SHP77 treated with DMSO at 0.1 percent for 48 hours (cell line): ENCODE results near the gene KLHL30.
A peak's percentile ranks its signal among the peaks of the same experiment; 100 is the strongest.
"Not testable (repeated sequence)": the region's sequence is repeated elsewhere in the genome, so short reads cannot be mapped to it uniquely, and the experiment has no call there.

Experiments
- DNase-seq: peaks from one replicate; lab custom pipeline; 2025; lab: John Stamatoyannopoulos, UW

Gene KLHL30

DNA sequence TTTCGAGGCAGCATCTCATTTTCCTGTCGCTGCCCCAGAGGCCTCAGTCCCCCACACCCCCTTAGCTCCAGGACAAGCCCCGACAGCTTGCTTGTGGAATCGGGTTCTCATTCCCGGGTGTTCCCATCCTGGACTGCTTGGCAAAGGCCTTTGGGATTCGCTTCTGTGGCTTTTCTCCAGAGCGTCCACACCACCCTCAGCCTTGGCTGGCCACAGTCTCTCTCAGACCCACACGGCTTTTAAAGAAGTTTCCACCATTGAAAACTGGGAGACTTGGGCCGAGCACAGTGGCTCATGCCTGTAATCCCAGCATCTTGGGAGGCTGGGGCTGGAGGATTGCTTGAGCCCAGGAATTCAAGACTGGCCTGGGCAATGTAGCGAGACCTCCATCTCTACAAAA is 35.6 kb upstream of the KLHL30 start:
- DNase-seq = no peak

DNA sequence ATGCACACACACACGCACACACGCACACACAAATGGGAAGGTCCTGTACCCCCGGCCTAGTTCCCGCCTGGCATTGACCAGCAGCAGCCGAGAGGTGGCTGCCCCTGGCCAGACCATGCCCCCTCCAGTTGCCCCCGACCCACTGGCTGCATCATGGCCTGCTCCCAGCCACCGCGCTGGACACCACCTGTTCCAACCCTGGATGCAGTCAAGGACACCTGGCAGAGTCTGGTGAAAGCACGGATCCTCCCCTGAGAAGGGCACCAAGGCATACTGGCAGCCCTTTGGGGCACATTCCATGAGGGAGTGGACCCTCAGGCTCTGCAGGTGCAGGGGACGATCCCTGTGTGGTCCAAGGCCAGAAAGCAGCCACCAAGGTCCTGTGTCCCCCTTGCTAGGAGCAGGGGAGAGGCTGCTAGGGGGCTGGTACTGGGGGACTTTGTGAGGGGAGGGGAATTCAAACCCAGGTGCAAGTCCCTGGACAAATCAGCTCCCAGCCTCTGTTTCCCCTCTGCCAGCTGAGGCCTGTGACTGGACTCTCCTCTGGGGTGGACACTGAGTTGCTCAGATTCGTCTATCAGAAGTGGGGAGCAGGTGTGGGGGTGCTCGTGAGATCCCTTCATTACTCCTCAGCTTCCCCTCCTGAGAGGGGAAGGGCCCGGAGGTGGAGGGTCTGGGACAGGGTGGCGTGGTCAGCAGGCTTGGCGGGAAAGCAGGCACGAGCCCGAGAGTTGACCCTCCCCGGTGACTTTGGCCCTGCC is 34.8 kb upstream of the KLHL30 start:
- no peak for DNase-seq

DNA sequence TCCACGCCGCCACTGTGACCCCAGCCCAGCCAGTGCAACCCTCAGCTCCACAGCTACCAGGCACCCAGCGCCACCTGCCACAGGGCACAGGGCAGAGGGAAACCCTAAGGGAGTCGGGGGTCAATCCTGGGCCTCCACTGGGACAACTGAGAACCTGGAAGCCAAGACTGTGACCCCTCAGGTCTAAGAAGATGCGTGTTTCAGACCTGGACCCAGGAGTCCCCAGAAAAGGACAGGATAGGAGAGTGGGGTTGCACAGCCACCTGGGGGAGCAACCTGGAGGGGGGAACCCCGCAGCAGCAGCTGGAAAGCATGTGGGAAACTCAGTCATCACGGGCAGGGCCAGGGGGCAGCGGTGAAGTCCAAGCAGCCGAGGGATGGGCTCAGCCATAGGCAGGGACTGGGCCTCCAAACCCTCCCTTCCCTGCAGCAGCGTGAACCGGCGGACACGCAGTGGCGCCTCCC is 34.2 kb upstream of the KLHL30 start:
- DNase-seq = no peak

DNA sequence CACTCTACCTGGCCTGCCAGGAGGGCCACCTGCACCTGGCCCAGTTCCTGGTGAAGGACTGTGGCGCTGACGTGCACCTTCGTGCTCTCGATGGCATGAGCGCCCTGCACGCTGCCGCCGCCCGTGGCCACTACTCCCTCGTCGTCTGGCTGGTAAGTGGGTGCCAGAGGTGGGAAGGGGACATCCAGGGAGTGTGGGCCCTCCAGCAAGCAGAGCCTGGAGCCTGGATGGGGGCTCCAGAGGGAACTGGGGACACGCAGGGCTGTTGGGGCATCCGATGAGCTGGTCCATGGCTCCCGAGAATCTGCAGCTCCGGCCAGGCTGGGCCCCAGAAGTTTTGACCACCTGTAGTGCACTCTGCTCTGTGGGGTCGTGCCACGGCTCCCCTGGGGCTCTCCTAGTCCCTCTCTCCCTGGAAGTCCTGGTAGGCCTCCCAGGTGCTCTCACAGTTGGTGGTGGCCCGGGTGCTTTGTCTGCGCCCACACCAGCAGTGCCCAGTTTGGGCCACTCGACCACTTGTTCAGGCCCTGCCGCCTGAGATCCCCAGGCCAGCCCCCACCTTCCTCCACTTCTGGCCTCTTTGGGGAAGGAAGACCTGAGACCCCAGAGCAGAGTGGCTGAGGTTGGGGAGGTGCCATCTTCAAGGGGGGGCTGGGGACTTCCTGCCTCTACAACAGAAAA is 33.6 kb upstream of the KLHL30 start:
- no peak for DNase-seq

DNA sequence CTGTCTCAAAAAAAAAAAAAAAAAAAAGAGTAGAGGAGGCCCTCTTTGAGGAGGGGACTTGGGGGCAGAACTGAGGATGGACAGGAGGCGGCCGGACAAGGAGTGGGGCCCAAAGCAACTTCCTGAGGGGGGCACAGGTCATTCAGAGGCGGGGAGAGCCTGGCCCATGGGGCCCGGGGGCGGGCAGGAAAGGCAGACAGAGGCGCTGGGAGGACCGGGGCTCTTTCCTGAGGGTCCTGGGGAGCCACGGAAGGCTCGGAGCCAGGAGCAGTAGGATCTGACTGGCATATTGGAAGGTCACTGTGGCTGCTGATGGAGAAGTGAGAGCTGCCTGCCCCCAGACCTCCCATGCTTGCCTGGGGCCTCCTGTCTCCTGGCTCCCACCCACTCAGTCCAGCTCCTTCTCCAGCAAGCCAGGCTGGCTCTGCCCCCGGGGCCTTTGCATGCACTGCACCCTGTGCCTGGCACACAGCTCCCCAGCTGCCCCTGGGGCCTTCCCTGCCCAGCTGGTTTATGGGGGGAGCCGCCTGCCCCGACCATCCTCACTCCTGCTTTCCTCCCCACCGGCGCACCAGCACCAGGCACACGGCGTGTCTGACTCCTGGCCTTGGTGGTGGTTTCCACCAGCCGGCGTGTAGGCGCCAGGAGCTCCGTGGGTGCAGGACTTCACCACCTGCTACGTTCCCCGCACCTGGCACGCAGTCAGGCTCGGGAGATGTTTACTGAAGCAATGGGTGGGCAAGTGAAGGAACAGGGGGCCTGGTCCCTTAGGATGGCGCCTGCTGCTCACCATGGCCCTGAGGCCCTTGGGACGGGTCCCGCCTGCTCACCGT is 32.7 kb upstream of the KLHL30 start:
- no peak for DNase-seq

DNA sequence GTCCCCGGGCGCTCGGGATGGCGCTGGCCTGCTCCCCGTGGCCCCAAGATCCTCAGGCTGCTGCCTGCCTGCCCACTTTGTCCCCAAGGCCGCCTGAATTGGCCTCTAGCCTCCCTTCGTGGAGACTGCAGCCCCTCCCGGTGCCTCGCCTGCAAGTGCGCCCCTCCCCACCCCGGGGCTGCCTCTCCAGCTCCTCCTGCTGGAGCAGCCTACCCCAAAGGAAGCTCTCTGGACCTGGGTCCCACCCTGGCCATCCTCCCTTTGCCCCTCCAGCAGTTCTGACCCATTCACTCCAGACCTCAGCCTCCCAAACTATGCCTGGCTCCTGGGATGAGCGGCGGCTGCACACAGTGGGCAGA is 32.1 kb upstream of the KLHL30 start:
- no peak for DNase-seq

DNA sequence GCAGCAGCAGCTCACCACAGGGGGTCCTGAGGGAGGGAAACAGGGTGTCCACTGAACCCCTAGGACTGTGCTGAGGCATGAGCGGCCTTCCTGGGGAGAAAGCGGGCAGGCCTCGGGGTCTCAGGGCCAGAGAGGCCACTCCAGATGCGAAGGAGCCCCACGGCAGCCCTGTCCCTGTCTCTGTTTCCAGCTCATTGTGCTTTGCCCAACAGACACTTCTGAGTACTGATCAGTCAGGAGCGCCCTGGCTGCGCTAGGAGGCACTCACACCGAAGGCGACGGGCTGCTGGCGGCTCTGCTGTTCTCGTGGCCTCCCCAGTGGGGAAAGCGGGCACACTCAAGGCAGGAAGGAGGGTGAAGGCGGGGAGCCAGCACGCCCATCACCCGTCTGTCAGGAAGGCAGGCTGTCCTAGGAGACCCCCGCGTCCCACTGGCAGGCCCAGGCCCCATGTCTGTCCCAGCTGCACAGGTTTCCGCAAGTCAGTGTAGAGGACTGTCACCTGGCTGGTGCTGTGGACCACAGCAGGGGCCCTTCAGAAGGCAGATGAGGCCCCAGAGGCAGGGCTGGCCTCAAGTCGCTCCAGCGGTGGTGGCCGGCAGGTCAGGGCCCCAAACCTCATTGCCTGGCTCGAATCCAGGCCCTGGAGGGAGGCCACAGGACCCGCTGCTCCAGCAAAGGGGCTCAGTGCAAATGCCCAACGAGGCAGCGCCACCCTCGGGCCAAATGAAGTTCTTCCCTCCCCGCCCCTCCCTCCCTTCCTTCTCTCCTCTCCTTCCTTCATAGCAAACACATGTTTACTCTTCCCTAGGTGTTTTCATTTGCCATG is 31.6 kb upstream of the KLHL30 start:
- peak; percentile 26 for DNase-seq

DNA sequence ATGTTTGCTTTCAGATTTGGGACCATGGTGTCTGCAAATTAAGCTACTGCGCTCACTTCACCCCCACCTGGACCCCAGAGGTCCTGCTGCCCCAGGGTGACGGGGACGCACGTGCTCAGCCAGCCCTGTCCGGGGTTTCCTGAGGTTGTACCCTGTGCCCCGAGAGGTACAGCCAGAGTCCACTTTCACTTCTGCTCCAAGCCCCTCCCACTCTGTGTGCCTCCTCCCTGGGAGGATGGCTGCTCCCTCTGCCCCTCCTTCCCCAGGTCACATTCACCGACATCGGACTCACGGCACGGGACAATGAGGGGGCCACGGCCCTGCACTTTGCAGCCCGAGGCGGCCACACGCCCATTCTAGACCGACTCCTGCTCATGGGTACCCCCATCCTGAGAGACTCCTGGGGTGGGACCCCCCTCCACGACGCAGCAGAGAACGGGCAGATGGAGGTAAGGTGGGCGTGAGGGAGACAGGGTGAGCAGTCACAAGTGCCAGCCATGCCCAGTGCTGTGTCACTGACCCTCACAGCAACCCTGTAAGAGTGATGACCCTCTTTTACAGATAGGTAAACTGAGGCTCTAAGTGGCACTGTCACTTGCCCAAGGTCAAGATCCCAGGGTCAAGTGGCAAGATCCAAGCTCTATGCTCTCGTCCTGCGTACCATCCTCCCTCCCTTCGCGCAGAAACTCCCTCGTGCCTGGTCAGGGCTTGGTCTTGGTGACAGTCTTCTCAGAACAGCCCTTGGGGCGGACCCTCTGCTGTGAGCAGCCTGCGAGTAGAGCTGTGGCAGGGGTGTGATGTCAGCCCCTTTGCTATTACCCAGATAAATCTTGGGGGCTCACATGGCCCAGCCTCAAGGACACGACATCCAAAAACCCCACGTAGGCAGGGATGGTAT is 30.7 kb upstream of the KLHL30 start:
- DNase-seq = no peak

DNA sequence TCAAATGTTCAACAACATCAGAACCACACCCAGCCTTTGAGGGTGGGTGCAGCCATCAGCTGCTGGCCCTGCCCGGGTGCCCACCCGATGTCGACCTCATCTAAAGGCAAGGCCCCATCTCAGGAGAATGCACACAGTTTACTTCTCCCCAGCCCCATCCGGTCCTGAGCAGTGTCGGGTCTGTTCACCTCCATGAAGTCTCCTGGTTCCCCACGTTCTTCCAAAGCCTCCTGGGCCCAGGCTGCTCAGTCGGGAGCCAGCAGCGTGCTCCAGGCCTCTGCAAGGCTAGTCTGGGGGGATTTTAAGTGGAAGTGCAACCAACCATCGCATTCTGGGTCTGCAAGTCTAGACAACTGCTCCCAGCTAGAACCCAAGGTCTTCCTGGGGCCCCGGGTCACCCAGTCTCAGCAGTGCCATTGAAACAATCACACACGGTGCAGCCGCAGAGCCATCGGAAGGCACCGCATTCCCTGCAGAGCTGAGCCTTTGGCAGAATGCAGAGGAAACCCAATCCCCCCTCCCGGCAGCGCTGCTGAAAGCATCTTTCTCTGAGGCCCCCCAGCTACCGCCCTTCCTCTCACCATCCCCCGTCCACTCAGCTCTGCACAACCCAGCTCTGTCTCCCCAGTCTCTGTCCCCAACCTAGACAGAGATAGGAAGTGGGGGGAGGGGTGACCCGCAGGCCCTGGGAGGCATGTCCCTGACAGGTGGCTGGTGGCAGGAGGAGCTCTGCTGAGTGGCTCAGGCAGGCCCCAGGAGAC is 29.9 kb upstream of the KLHL30 start:
- no peak for DNase-seq

DNA sequence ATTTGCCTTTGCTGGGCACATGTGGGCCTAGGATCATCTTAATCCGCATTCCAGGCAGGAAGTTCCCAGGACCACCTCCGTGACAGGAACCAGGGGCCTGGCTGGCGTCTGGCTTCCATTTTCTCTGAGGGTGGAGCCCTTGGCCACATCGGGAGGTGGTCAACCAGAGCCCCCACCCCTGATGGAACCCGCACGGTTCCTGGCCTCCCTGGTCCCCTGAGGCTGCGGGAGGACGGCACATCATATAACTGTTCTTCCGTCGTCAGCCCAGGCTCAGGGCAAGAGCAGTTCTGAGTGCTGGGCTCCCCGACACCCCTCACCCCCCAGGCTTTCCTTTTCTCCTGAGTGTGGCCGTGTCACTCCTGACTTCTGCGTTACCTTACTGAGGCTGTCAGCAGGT is 24.9 kb upstream of the KLHL30 start:
- no peak for DNase-seq

DNA sequence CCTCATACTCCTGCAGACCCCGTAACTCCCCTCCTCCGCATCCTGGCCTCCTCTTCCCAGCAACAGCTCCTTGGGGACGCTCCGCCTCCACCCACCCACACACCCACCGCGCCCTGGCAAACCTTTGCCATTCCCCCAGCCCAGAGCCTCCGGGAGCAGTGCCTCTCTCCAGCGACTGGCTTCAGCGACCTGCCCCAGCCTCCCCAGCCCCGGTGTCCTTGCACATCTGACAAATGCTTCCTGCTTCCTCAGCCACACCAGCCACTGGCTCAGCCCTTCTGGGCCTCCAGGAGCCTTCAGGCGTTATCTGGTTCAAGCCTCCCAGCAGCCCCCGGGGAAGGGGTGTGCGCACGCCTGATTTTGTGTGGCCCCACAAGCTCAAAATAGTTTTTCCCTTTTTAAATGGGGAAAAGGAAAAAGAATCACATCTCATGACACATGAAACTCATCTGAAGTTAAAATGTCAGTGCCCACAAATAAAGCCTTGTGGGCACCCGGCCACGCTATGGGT is 24.1 kb upstream of the KLHL30 start:
- DNase-seq = no peak

DNA sequence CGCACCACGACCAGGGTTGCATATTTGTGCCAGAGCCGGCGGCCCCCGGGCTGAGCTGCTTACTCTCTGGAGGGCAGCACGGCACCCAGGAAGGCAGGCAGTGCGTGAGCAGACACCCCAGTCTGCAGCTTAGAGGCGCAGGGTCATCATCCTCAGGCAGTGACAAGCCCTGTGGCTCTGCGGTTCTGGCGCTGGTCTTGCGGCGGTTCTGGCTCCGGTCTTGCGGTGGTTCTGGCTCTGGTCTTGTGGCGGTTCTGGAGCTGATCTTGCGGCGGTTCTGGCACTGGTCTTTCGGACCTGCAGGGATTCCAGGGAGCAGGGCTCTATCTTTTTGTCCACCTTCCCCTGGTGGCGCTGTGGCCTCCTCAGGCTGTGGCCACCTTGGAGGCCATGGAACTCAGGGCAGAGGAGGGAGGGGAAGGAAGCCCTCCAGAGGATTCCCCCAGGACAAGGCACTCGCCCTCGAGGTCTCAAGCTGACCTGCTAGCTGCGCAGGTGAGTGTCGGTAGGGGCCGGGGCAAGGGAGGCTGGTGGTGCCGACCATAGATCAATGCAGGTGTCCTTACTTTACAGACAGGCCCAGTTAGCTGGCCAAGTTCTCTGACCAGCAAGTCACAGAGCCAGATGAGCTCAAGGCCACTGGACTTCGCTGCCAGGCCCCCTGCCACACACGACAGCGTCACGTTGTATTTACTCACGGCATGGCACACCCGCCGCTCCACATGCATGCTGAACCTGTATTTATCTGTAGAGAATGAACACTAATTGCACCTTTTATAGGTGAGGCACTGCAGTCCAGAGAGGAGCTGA is 23.4 kb upstream of the KLHL30 start:
- no peak for DNase-seq

DNA sequence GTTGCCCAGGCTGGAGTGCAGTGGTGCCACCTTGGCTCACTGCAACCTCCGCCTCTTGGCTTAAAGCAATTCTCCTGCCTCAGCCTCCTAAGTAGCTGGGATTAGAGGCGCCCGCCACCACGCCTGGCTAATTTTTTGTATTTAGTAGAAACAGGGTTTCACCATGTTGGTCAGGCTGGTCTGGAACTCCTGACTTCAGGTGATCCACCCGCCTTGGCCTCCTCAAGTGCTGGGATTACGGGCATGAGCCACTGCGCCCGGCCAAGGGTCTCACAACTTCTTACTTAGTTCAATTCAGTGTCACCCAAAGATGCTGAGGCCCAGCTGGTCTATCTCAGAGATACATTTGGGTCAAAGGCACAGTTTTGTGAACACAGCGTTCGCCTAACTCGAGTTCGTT is 22.8 kb upstream of the KLHL30 start:
- not testable (repeated sequence) for DNase-seq

DNA sequence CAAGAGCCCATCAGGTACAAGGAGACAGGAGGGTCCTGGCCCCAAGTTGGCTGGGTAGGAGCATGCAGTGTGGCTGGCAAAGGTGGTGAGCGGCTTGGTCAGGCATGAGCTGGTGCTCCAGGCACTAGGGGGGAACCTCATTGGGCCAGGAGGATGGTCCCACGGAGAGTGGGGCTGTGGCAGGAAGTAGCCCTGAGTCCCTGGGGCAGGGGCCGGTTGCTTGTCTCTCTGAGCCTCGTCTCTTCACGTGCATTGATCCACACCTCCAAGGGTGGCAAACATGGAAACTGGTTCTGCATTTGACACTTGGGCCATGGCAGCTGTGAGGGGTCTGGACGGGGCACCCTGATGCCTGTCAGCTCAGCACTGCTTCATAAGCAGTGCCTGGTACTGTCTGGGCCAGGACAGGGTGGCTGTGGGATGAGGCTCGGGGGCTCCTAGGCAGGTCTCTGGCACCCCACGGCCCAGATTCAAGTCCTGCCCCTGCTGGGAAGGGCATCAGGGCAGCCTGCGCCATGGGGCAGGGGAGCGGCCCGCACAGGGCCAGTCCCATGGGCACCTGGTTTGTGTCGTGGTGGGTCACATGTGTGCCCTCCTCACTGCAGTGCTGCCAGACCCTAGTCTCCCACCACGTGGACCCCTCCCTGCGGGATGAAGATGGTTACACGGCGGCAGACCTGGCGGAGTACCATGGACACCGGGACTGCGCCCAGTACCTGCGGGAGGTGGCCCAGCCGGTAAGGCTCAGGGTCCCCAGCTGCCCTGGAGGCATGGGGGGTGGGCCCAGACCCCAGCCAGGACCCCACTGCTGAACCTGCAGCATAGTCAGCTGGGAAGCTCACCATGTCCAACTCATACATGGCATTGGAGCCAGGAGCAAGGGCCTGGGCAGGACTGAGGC is 21.9 kb upstream of the KLHL30 start:
- no peak for DNase-seq

DNA sequence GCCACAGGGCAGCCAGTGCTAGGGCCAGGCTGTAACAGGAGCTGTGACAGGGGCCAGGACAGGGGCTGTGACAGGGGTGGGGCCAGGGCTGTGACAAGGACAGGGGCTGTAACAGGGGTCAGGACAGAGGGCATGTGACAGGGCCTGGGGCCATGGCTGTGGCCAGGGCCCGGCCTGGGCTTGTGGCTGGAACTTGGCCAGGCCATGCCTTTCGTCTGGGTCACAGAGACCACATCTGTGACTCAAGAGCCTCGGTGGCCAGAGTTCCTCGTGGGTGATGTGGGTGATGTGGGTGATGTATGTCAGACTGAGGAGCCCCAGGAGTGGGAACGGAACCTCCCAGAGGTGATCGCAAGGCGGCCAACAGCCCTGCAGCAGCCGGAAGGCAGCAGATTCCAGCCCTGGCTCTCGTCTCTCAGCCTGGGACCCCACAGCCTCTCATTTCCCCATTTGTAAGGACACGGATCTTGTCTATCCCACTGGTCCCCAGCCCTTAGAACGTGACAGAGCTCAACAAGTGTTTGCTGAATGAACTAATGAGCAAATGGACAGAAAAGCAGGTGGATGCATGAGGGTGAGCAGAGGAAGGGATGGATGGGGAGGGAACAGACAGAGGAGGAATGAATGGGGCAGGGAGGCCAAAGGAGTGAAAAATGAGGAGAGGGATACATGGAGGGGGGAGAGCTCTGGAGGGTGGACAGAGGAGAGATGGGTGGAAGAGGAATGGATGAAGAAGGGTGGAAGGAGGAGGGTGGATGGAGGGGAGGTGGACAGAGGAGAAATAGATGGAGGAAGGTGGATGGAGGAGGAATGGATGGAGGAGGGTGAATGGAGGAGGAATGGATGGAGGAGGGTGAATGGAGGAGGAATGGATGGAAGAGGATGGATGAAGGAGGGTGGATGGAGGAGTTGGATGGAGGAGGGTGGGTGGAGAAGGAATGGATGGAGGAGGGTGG is 21.0 kb upstream of the KLHL30 start:
- no peak for DNase-seq

DNA sequence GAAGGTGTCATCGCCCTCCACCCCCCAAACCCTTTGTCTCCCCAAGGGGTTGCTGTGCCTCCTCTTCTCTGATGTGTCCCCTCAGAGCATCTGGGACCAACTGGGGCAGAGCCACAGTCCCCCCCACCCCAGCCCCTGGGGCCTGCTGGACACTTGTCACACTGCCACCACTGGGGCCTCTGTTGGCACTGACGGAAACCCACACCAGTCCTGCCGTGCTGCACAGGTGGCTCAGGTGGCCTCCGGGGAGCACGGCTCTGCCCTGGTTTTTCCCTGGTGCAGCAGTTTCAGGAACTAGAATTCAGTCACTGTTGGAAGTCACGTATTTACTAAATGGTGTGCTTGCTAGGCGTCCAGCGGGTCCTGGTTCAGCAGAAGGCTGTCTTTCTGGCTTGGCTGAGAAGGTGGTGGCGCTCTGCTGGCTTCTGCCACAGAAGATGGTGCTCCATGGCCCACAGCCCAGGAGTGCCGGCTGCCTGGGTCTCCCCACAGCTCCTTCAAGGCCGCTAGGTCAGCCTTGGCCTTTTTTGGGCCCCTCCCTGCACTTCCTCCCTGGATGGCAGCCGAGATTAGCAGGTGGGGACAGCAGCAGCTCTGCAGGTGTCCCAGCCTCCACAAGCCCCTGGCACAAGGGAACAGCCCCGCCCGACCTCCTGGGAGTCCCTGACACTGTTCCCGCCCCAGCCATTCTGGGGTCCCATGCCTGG is 18.6 kb upstream of the KLHL30 start:
- DNase-seq = no peak
